Trophoblast cell (in vitro differentiated cells and primary cell): ENCODE data around the gene AQP6.

Source experiments
- DNase-seq, 2 donors: peaks; one replicate each; pipeline ENCODE4 v3.0.0-alpha.2; 2016
- H2AFZ ChIP-seq: 2 replicates; pipeline ENCODE4 v1.6.1; 2013; ENCODE audit warnings: low read length, moderate library complexity, mild to moderate bottlenecking; ENCODE audit not compliant: insufficient read depth, poor library complexity
- H2AK5ac ChIP-seq: 2 replicates; pipeline ENCODE4 v1.6.1; 2013; ENCODE audit warnings: mild to moderate bottlenecking, low read length
- H2BK120ac ChIP-seq: 2 replicates; pipeline ENCODE4 v1.6.1; 2013; ENCODE audit warnings: low read length, mild to moderate bottlenecking, moderate library complexity; ENCODE audit not compliant: insufficient read depth, poor library complexity
- H2BK12ac ChIP-seq: 2 replicates; pipeline ENCODE4 v1.6.1; 2013; ENCODE audit warnings: mild to moderate bottlenecking, low read length, moderate library complexity
- H2BK5ac ChIP-seq: 2 replicates; pipeline ENCODE4 v1.6.1; 2013; ENCODE audit warnings: low read length, low read depth, moderate library complexity, mild to moderate bottlenecking; ENCODE audit not compliant: poor library complexity
- H3K14ac ChIP-seq: 2 replicates; pipeline ENCODE4 v1.6.1; 2013; ENCODE audit warnings: mild to moderate bottlenecking, low read length
- H3K18ac ChIP-seq: 2 replicates; pipeline ENCODE4 v1.6.1; 2013; ENCODE audit warnings: mild to moderate bottlenecking, low read length
- H3K23ac ChIP-seq: 2 replicates; pipeline ENCODE4 v1.6.1; 2013; ENCODE audit warnings: low read length
- H3K27ac ChIP-seq: 2 replicates; pipeline ENCODE4 v1.5.1; 2013; ENCODE audit warnings: low read depth, mild to moderate bottlenecking, inconsistent platforms, low read length, moderate library complexity
- H3K27me3 ChIP-seq: 2 replicates; pipeline ENCODE4 v1.6.1; 2013; ENCODE audit warnings: inconsistent platforms, mild to moderate bottlenecking, low read length, moderate library complexity; ENCODE audit not compliant: insufficient read depth
- H3K36me3 ChIP-seq, 2 experiments: 1 replicate in 1 of 2; 2 replicates in 1 of 2; pipeline ENCODE4 v1.6.1; 2013; ENCODE audit warnings: low read length in 2 of 2, mild to moderate bottlenecking in 2 of 2, moderate library complexity in 1 of 2; ENCODE audit not compliant: insufficient read depth in 2 of 2, control insufficient read depth in 1 of 2
- H3K4ac ChIP-seq: 2 replicates; pipeline ENCODE4 v1.6.1; 2013; ENCODE audit warnings: low read depth, mild to moderate bottlenecking, low read length, moderate library complexity
- H3K4me1 ChIP-seq, 2 experiments: 1 replicate in 1 of 2; 2 replicates in 1 of 2; pipeline ENCODE4 v1.6.1; 2013; ENCODE audit warnings: low read length in 2 of 2, mild to moderate bottlenecking in 2 of 2, moderate library complexity in 1 of 2; ENCODE audit not compliant: insufficient read depth in 2 of 2, control insufficient read depth in 1 of 2
- H3K4me2 ChIP-seq: 2 replicates; pipeline ENCODE4 v1.6.1; 2013; ENCODE audit warnings: inconsistent platforms, mild to moderate bottlenecking, low read length, moderate library complexity
- H3K4me3 ChIP-seq: 2 replicates; pipeline ENCODE4 v1.5.1; 2013; ENCODE audit warnings: mild to moderate bottlenecking, low read depth, low read length, inconsistent platforms
- H3K79me1 ChIP-seq: one replicate; pipeline ENCODE4 v1.6.1; 2013; ENCODE audit warnings: low read length
- H3K79me2 ChIP-seq: 2 replicates; pipeline ENCODE4 v1.6.1; 2013; ENCODE audit warnings: low read length, mild to moderate bottlenecking; ENCODE audit not compliant: control insufficient read depth, insufficient read depth, poor library complexity
- H3K9ac ChIP-seq: 2 replicates; pipeline ENCODE4 v1.6.1; 2013; ENCODE audit warnings: mild to moderate bottlenecking, low read length
- H3K9me3 ChIP-seq: 2 replicates; pipeline ENCODE4 v1.6.1; 2013; ENCODE audit warnings: low read depth, mild to moderate bottlenecking, control low read depth, inconsistent platforms, low read length; ENCODE audit not compliant: insufficient read depth
- H4K12ac ChIP-seq: 2 replicates; pipeline ENCODE4 v1.6.1; 2013; ENCODE audit warnings: low read depth, mild to moderate bottlenecking, low read length, moderate library complexity
- H4K8ac ChIP-seq: 2 replicates; pipeline ENCODE4 v1.6.1; 2013; ENCODE audit warnings: low read depth, mild to moderate bottlenecking, low read length, moderate library complexity
- H4K91ac ChIP-seq: one replicate; pipeline ENCODE4 v1.6.1; 2013; ENCODE audit warnings: low read depth, mild to moderate bottlenecking, low read length, moderate library complexity
- WGBS: extraction: QIAGEN DNeasy Blood & Tissue Kit; methylation state at CpG from one replicate; pipeline ENCODE4 v1.1.7; 2013; ENCODE audit warnings: missing lambda C conversion rate; ENCODE audit not compliant: insufficient read length, insufficient coverage; ENCODE audit errors: extremely low coverage; 5-methylcytosine and 5-hydroxymethylcytosine counted together

Gene AQP6

DNA sequence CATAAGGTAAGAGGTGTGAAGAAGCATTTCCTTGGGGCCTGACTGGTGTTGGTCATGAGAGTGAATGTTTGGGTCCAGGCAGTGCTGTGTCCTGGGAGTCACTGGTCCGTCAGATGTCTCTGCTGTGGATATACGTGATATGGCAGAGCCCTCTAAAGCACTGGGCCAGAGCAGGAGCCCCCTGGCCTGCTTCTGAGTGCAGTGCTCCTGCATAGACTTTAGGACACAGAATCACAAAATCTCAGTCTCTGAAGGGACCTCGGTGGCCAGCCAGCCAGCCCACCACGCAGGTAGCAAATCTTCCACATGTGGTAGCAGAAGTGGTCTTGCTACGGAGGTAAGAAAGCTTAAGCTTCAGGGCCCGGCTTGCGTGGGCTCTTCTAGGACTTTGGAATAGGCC is 40.7 kb upstream of the AQP6 start:
- H4K8ac ChIP-seq: no peak overlapping the region
- no peak overlapping the region for H2BK120ac ChIP-seq
- H3K23ac ChIP-seq: no peak overlapping the region
- H3K4me1 ChIP-seq: no peaks in the 10 kb centered on the region
- H3K4me3 ChIP-seq: no peak overlapping the region
- no peak overlapping the region for H3K27ac ChIP-seq
- H2AK5ac ChIP-seq: no peak overlapping the region
- no peak overlapping the region for H2BK5ac ChIP-seq
- peaks cover 3% of the 10 kb centered on the region for H3K9me3 ChIP-seq
- no peak overlapping the region for H3K4ac ChIP-seq
- no peak overlapping the region for H4K91ac ChIP-seq
- H3K18ac ChIP-seq: no peak overlapping the region
- H2AFZ ChIP-seq: no peak overlapping the region
- no peak overlapping the region for H3K14ac ChIP-seq
- H3K4me2 ChIP-seq: no peak overlapping the region
- no peak overlapping the region for H2BK12ac ChIP-seq
- no CpG with 5 or more reads among the region's 7 CpGs for WGBS
- no peaks in the 10 kb centered on the region for H3K79me2 ChIP-seq
- H3K36me3 ChIP-seq: no peaks in the 10 kb centered on the region
- H3K79me1 ChIP-seq: no peaks in the 10 kb centered on the region
- H4K12ac ChIP-seq: no peak overlapping the region
- no peak overlapping the region for H3K9ac ChIP-seq
- H3K27me3 ChIP-seq: no peaks in the 10 kb centered on the region
- no peak for DNase-seq

GRCh38 chr12:49932533-49933130 is 40.1 kb upstream of the AQP6 start:
- H3K14ac ChIP-seq: no peak overlapping the region
- H4K12ac ChIP-seq: no peak overlapping the region
- WGBS: no CpG with 5 or more reads among the region's 8 CpGs
- no peak overlapping the region for H3K4me3 ChIP-seq
- H2BK12ac ChIP-seq: no peak overlapping the region
- no peak overlapping the region for H3K4me2 ChIP-seq
- no peak overlapping the region for H3K27ac ChIP-seq
- H2BK5ac ChIP-seq: no peak overlapping the region
- H4K91ac ChIP-seq: no peak overlapping the region
- H3K4me1 ChIP-seq: no peaks in the 10 kb centered on the region
- H2BK120ac ChIP-seq: no peak overlapping the region
- H3K9me3 ChIP-seq: peaks cover 3% of the 10 kb centered on the region
- no peak overlapping the region for H3K23ac ChIP-seq
- H2AK5ac ChIP-seq: no peak overlapping the region
- H4K8ac ChIP-seq: no peak overlapping the region
- no peak overlapping the region for H2AFZ ChIP-seq
- no peak for DNase-seq
- no peaks in the 10 kb centered on the region for H3K79me2 ChIP-seq
- H3K36me3 ChIP-seq: no peaks in the 10 kb centered on the region
- H3K79me1 ChIP-seq: no peaks in the 10 kb centered on the region
- no peak overlapping the region for H3K9ac ChIP-seq
- H3K4ac ChIP-seq: no peak overlapping the region
- H3K18ac ChIP-seq: no peak overlapping the region
- H3K27me3 ChIP-seq: no peaks in the 10 kb centered on the region

DNA sequence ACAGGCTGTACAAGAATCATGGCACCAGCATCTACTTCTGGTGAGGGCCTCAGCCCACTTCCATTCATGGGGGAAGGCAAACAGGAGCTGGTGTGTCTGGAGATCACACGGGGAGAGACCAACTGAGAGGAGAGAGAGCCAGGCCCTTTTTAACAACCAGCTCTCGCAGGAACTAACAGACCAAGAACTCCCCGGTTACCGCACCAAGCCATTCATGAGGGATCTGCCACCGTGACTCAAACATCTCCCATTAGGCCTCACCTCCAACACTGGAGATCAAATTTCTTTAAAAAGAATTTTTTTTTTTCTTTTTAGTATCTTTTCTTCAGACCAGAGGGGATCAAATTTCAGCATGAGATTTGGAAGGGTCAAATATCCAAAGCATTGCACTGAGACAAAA is 39.0 kb upstream of the AQP6 start:
- no peak for DNase-seq
- H2AFZ ChIP-seq: no peak overlapping the region
- no peak overlapping the region for H4K91ac ChIP-seq
- no peaks in the 10 kb centered on the region for H3K79me2 ChIP-seq
- no peak overlapping the region for H4K12ac ChIP-seq
- no peaks in the 10 kb centered on the region for H3K4me1 ChIP-seq
- H3K23ac ChIP-seq: no peak overlapping the region
- H3K27me3 ChIP-seq: no peaks in the 10 kb centered on the region
- H2BK120ac ChIP-seq: no peak overlapping the region
- no peaks in the 10 kb centered on the region for H3K79me1 ChIP-seq
- H2BK5ac ChIP-seq: no peak overlapping the region
- H3K4me2 ChIP-seq: no peak overlapping the region
- no CpG with 5 or more reads among the region's 5 CpGs for WGBS
- H3K36me3 ChIP-seq: no peaks in the 10 kb centered on the region
- no peak overlapping the region for H3K4ac ChIP-seq
- no peak overlapping the region for H3K18ac ChIP-seq
- H2AK5ac ChIP-seq: no peak overlapping the region
- no peak overlapping the region for H3K27ac ChIP-seq
- no peak overlapping the region for H2BK12ac ChIP-seq
- peaks cover 3% of the 10 kb centered on the region for H3K9me3 ChIP-seq
- no peak overlapping the region for H3K9ac ChIP-seq
- no peak overlapping the region for H3K4me3 ChIP-seq
- no peak overlapping the region for H4K8ac ChIP-seq
- H3K14ac ChIP-seq: no peak overlapping the region

DNA sequence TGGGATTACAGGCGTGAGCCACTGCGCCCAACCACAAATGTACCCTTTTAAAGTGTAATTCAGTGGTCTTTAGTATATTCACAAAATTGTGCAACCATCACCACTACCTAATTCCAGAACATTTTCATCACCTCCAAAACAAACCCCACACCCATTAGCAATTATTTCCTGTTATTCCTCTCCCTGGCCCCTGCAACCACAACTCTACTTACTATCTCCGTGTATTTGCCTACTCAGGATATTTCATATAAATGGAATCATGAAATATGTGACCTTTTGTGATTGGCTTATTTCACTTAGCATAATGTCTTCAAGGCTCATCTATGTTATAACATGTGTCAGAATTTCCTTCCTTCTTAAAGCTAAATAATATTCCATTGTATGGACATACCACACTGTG is 38.2 kb upstream of the AQP6 start:
- Histone ChIP-seq H2BK12ac (no peak overlapping the region), H3K23ac (no peak overlapping the region), H3K9me3 (peaks cover 3% of the 10 kb centered on the region), H3K4ac (no peak overlapping the region), H3K27me3 (no peaks in the 10 kb centered on the region), H4K12ac (no peak overlapping the region), H3K4me1 (no peaks in the 10 kb centered on the region), H2BK5ac (no peak overlapping the region), H3K14ac (no peak overlapping the region), H2BK120ac (no peak overlapping the region), H3K4me2 (no peak overlapping the region), H3K27ac (no peak overlapping the region), H3K4me3 (no peak overlapping the region), H3K79me1 (no peaks in the 10 kb centered on the region), H2AFZ (no peak overlapping the region), H3K79me2 (no peaks in the 10 kb centered on the region), H3K18ac (no peak overlapping the region), H3K36me3 (no peaks in the 10 kb centered on the region), H2AK5ac (no peak overlapping the region), H4K91ac (no peak overlapping the region), H3K9ac (no peak overlapping the region), H4K8ac (no peak overlapping the region)
- no peak for DNase-seq
- no CpG with 5 or more reads among the region's 3 CpGs for WGBS
